Activated CD8-positive, alpha-beta memory T cell treated with anti-CD3 and anti-CD28 coated beads, Interleukin-2, amount 50 U/mL, for 24 hours (primary cell): Measurements from ENCODE around the gene RIMKLB.
"Not testable (repeated sequence)": the region's sequence is repeated elsewhere in the genome, so short reads cannot be mapped to it uniquely, and the experiment has no call there.

ENCODE experiments used
- DNase-seq: peaks from one replicate; pipeline ENCODE4 v3.0.0-alpha.2; 2020; ENCODE audit errors: extremely low read depth

The RIMKLB gene

GRCh38 chr12:8773461-8773860 is 75.7 kb downstream of the RIMKLB start:
- DNase-seq: no peak

- no peak for DNase-seq
Measured at GRCh38 chr12:8779281-8779680, 81.5 kb downstream of the RIMKLB start.

DNA sequence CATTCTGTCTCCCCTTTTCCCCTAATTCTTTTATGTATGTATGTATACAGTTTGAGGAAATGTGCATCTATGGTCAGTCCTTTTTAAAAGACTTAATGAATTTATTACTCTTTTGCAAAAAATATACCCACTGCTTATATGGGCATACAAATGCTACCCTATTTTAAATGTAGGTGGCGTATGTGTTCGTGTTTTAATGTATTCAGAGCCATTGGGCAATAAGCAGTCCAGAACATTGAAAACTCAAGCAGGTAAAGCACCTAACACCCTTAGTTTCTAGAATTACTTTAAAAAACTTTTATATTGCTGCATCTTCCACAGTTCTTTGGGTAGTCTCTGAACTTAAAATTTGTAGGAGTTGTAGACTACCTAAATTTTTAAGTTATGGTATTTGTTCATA is 82.1 kb downstream of the RIMKLB start:
- no peak for DNase-seq

DNA sequence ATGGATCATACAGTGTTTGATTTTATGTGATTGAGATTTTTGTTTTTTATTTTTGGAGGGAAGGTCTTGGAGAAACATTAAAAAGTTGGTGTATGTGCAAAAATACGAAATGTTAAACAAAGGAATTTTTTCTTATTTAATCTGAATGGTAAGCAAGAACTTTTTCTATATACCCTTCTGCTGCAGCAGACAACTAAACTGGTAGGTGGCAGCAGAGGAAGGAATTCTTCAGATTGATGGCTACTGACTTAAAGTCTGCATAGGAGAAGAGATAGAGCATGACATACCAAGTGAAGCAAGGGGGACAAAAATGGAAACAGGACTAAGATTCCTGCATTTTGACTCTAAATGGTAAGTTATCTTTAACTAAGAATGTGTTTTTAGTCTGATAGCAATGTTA is 82.6 kb downstream of the RIMKLB start:
- DNase-seq: no peak

- DNase-seq: no peak
Measured at GRCh38 chr12:8781381-8782127, 83.8 kb downstream of the RIMKLB start.

- no peak for DNase-seq
Measured at GRCh38 chr12:8784290-8784888, 86.6 kb downstream of the RIMKLB start.

- no peak for DNase-seq
Measured at GRCh38 chr12:8785499-8785898, 87.7 kb downstream of the RIMKLB start.

DNA sequence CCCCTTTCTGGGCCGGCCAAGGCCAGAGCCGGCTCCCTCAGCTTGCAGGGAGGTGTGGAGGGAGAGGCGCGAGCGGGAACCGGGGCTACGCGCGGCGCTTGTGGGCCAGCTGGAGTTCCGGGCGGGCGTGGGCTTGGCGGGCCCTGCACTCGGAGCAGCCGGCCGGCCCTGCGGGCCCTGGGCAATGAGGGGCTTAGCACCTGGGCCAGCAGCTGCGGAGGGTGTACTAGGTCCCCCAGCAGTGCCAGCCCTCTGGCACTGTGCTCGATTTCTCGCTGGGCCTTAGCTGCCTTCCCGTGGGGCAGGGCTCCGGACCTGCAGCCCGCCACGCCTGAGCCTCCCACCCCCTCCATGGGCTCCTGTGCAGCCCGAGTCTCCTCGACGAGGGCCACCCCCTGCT is 89.4 kb downstream of the RIMKLB start:
- not testable (repeated sequence) for DNase-seq

GRCh38 chr12:8788706-8789105 is 90.9 kb downstream of the RIMKLB start:
- not testable (repeated sequence) for DNase-seq

DNA sequence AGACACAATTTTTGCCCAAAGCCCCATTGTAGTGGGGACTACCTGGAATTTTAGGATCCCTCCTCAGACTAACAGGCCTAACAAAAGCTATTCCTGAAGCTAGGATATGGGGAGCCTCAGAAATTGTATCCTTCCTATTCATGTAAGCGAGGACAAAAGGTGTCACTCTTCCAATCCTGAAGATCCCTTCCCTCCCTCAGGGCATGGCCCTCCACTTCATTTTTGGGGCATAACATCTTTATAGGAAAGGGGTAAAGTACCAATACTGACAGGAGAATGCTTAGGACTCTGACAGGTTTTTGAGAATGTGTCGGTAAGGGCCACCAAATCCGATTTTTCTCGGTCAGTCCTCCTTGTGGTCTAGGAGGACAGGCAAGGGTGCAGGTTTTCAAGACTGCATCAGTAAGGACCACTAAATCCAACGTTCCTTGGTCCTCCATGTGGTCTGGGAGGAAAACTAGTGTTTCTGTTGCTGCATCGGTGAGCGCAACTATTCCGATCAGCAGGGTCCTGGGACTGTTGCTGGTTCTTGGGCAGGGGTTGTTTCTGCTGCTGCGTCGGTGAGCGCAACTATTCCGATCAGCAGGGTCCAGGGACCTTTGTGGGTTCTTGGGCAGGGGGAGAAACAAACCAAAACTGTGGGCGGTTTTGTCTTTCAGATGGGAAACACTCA is 91.7 kb downstream of the RIMKLB start:
- DNase-seq: not testable (repeated sequence)

DNA sequence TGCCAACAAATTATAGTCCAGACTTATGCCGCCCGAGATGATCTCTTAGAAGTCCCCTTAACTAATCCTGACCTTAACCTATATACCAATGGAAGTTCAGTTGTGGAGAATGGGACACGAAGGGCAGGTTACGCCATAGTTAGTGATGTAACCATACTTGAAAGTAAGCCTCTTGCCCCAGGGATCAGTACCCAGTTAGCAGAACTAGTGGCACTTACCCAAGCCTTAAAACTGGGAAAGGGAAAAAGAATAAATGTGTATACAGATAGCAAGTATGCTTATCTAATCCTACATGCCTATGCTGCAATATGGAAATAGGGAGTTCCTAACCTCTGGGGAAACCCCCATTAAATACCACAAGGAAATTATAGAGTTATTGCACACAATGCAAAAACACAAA is 95.4 kb downstream of the RIMKLB start:
- not testable (repeated sequence) for DNase-seq

DNA sequence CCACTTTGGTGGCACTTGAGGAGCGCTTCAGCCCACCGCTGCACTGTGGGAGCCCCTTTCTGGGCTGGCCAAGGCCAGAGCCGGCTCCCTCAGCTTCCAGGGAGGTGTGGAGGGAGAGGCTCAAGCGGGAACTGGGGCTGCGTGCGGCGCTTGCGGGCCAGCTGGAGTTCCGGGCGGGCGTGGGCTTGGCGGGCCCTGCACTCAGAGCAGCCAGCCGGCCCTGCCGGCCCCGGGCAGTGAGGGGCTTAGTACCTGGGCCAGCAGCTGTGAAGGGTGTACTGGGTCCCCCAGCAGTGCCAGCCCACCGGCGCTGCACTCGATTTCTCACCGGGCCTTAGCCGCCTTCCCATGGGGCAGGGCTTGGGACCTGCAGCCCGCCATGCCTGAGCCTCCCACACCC is 96.8 kb downstream of the RIMKLB start:
- not testable (repeated sequence) for DNase-seq

GRCh38 chr12:8796831-8797626 is 99.2 kb downstream of the RIMKLB start:
- DNase-seq: no peak

- not testable (repeated sequence) for DNase-seq
Measured at GRCh38 chr12:8801213-8801612, 103.4 kb downstream of the RIMKLB start.

DNA sequence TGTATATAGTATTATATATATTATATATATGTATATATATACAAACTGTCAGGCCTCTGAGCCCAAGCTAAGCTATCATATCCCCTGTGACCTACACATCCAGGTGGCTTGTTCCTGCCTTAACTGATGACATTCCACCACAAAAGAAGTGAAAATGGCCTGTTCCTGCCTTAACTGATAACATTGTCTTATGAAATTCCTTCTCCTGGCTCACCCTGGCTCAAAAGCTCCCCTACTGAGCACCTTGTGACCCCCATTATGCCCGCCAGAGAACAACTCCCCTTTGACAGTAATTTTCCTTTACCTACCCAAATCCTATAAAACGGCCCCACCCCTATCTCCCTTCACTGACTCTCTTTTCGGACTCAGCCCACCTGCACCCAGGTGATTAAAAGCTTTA is 107.0 kb downstream of the RIMKLB start:
- DNase-seq: not testable (repeated sequence)

GRCh38 chr12:8805487-8805886 is 107.7 kb downstream of the RIMKLB start:
- DNase-seq: not testable (repeated sequence)

- DNase-seq: not testable (repeated sequence)
Measured at GRCh38 chr12:8807084-8807483, 109.3 kb downstream of the RIMKLB start.

DNA sequence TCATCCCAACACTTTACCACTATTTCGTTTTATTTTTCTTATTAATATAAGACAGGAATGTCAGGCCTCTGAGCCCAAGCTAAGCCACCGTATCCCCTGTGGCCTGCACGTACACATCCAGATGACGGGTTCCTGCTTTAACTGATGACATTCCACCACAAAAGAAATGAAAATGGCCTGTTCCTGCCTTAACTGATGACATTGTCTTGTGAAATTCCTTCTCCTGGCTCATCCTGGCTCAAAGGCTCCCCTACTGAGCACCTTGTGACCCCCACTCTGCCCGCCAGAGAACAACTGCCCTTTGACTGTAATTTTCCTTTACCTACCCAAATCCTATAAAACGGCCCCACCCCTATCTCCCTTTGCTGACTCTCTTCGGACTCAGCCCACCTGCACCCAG is 112.3 kb downstream of the RIMKLB start:
- DNase-seq: not testable (repeated sequence)

DNA sequence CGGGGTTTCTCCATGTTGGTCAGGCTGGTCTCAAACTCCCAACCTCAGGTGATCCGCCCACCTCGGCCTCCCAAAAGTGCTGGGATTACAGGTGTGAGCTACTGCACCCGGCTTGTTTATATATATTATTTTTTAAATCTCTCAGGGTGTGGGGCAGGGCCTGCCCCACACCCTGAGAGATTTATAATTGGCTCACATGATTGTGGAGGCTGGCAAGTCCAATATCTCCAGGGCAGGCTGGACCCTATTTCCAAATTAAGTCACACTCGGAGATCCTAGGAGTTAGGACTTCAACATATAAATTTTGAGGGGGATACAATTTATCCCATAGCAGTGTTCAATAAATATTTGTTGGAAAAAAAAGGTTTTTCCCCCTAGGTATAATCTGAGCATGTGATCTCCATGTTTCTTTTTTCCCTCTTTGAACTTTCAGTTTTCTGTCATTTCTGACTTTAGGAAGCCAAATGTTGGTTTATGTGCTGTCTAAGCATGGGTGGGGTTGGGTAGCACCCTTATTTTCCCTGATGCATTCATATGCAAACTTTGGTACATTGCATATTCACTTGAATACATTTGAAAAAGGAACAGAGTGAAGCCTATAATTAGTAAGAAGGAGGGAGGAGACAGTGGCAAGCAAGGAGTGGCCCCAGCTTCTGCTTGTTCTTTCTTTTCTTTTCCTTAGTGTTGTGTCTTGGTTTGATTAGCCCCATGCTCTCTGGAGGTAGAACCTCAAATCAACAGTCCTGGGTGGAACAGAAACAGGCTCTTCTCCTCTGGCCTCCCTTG is 116.0 kb downstream of the RIMKLB start:
- no peak for DNase-seq

- DNase-seq: no peak
Measured at GRCh38 chr12:8816448-8817050, 118.8 kb downstream of the RIMKLB start.

DNA sequence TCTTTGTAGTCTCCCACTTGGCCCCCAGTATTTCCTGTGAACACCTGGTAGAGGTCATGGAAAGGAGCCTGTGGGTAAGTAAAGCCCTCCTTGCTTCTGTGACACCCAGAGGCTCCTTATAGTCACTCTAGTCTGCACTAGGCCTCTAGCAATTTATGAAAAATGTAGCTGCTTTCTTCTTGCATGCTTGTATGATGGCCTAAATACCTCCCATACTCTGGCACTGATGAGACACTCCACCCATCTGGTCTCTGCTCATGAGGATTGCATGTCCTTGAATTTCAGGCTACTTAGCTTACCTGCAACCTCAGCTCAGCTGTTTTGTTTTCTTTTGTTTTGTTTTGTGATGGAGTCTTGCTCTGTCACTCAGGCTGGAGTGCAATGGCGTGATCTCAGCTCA is 120.1 kb downstream of the RIMKLB start:
- no peak for DNase-seq
